Gastrocnemius medialis (tissue), 4 donors: ENCODE measurements around the gene BCKDK. TPM values are rescaled to one million over a fixed set of nuclear protein-coding genes. Genes with fewer than 3 reads are reported as not detected.
A peak's percentile ranks its signal among the peaks of the same experiment; 100 is the strongest.

Source experiments
- ATAC-seq, 2 donors: fragments of 150-250 bp; one replicate each; pipeline ENCODE4 v1.9.1; 2016
- DNase-seq, 2 donors: peaks; one replicate each; pipeline ENCODE4 v3.0.0-alpha.2; 2019
- H3K27ac ChIP-seq, 4 donors: fragments of 200-600 bp; sonication (generic); 1 replicate in 1 of 4; 2 replicates in 3 of 4; pipeline ENCODE4 v1.5.1; 2016 to 2018; ENCODE audit warnings: mild to moderate bottlenecking in 2 of 4, moderate library complexity in 1 of 4
- H3K27me3 ChIP-seq, 3 donors: fragments of 200-600 bp; sonication (generic) in 2 of 3; 1 replicate in 1 of 3; 2 replicates in 2 of 3; pipeline versions ENCODE4 v1.5.1 to v1.6.0; 2016 to 2019; ENCODE audit warnings: mild to moderate bottlenecking in 1 of 3, moderate library complexity in 1 of 3
- H3K36me3 ChIP-seq, 2 donors: fragments of 200-600 bp; sonication (generic) in 1 of 2; one replicate each; pipeline ENCODE4 v1.5.1; 2017 to 2018
- H3K4me1 ChIP-seq, 2 donors: fragments of 200-600 bp; sonication (generic) in 1 of 2; one replicate each; pipeline ENCODE4 v1.5.1; 2016 to 2017; ENCODE audit warnings: mild to moderate bottlenecking in 2 of 2
- H3K4me3 ChIP-seq, 4 donors: fragments of 200-600 bp; sonication (generic) in 3 of 4; 1 replicate in 1 of 4; 2 replicates in 3 of 4; pipeline ENCODE4 v1.5.1; 2016 to 2019; ENCODE audit warnings: mild to moderate bottlenecking in 2 of 4
- H3K9me3 ChIP-seq, 3 donors: fragments of 200-600 bp; sonication (generic) in 2 of 3; 1 replicate in 1 of 3; 2 replicates in 2 of 3; pipeline ENCODE4 v1.5.1; 2016 to 2019
- CTCF ChIP-seq, 5 experiments: fragments of 450-650 bp in 3 of 5; fragments of 200-600 bp in 2 of 5; sonication (generic) in 2 of 5; IDR thresholded peaks in 4 of 5; conservative IDR thresholded peaks in 1 of 5; 1 replicate in 4 of 5; 2 replicates in 1 of 5; pipeline ENCODE4 v1.5.1; 2016 to 2019; ENCODE audit warnings: antibody characterized with exemption in 5 of 5, mild to moderate bottlenecking in 3 of 5, moderate library complexity in 3 of 5
- POLR2A ChIP-seq, 2 donors: fragments of 450-650 bp; IDR thresholded peaks; one replicate each; pipeline ENCODE4 v1.6.1; 2017; ENCODE audit warnings: antibody characterized with exemption in 2 of 2, mild to moderate bottlenecking in 2 of 2, moderate library complexity in 2 of 2
- in situ Hi-C, 4 donors: fragments of 200-750 bp; cut with MboI; loops; one replicate each; pipeline versions ENCODE4 v1.15.0 to v1.8.0; 2017; ENCODE audit warnings: low sequenced_read_pairs in 4 of 4
- intact Hi-C: fragments of 100-400 bp; cut with DNase I; formaldehyde crosslinking; loops from one replicate; pipeline ENCODE4 v1.15.1; 2023; ENCODE audit warnings: low total_unique reads
- total RNA-seq, 4 donors: library from RNA; depleted of rRNA; stranded (reverse); fragments of >200 nt; gene quantifications; one replicate each; pipeline versions ENCODE4 v1.1.0 to v1.2.3, GENCODE V29; 2016

The BCKDK gene
- total RNA-seq, 4 donors from 2014 or later, result 24.7 to 68.9 (median 50.9) TPM

- H3K4me3 ChIP-seq, result peak overlapping the region in 1 of 4 donors; percentile 98
- H3K9me3 ChIP-seq, result no peaks in the 10 kb centered on the region
- peak overlapping the region; percentile 85 to 100 (median 97) for H3K27ac ChIP-seq
- ATAC-seq (no peak), DNase-seq (no peak)
- no peaks in the 10 kb centered on the region for H3K27me3 ChIP-seq
- intact Hi-C loops, result loop anchor here (5.0 kb wide), 1 partner anchor 350 kb away; the partner anchor contains the start of gene ARMC5
- in situ Hi-C loops, result loop anchor here in 1 of 4 donors (10.0 kb wide), 1 partner anchor 337 kb away; the partner anchor contains the start of gene ZNF843
- TF ChIP-seq CTCF (IDR thresholded peaks at IDR 0.05 in 4 of 5, conservative IDR thresholded peaks at IDR 0.05 in 1 of 5) (no peak), POLR2A (IDR thresholded peaks at IDR 0.05) (no peak)
- H3K36me3 ChIP-seq, result peaks cover 0 to 31% of the 10 kb centered on the region in 2 donors
- H3K4me1 ChIP-seq, result peaks cover 28 to 35% of the 10 kb centered on the region in 2 donors
Measured at GRCh38 chr16:31107465-31107867, 720 bp upstream of the BCKDK start.

GRCh38 chr16:31108794-31109558 lies 790 bp downstream of the BCKDK start:
- H3K4me3 ChIP-seq, result peak overlapping the region; percentile 74 to 98 (median 92)
- intact Hi-C loops, result loop anchor here (5.0 kb wide), 1 partner anchor 348 kb away; the partner anchor contains the start of gene ARMC5
- no peak for ATAC-seq
- no peak for DNase-seq
- TF ChIP-seq CTCF (IDR thresholded peaks at IDR 0.05 in 4 of 5, conservative IDR thresholded peaks at IDR 0.05 in 1 of 5) (no peak), POLR2A (IDR thresholded peaks at IDR 0.05) (no peak)
- H3K9me3 ChIP-seq, result no peaks in the 10 kb centered on the region
- H3K27me3 ChIP-seq, result no peaks in the 10 kb centered on the region
- H3K36me3 ChIP-seq, result peaks cover 0 to 31% of the 10 kb centered on the region in 2 donors
- H3K27ac ChIP-seq, result peak overlapping the region; percentile 85 to 100 (median 97)
- in situ Hi-C loops, result loop anchor here in 1 of 4 donors (10.0 kb wide), 1 partner anchor 336 kb away; the partner anchor contains the start of gene ZNF843
- peaks cover 42 to 50% of the 10 kb centered on the region in 2 donors for H3K4me1 ChIP-seq

- TF ChIP-seq POLR2A (IDR thresholded peaks at IDR 0.05), result no peak
- TF ChIP-seq CTCF (IDR thresholded peaks at IDR 0.05 in 4 of 5, conservative IDR thresholded peaks at IDR 0.05 in 1 of 5), result no peak
- no peak for ATAC-seq
- H3K4me1 ChIP-seq, result peaks cover 42 to 50% of the 10 kb centered on the region in 2 donors
Measured at GRCh38 chr16:31109622-31110021, 1.4 kb downstream of the BCKDK start.

GRCh38 chr16:31110106-31111034 lies 2.2 kb downstream of the BCKDK start:
- Histone ChIP-seq H3K36me3 (peaks cover 0 to 31% of the 10 kb centered on the region in 2 donors), H3K4me1 (peaks cover 42 to 50% of the 10 kb centered on the region in 2 donors)

More at GRCh38 chr16:31109622-31110021, 1.4 kb downstream of the BCKDK start:
- H3K27me3 ChIP-seq, result no peaks in the 10 kb centered on the region
- peaks cover 0 to 31% of the 10 kb centered on the region in 2 donors for H3K36me3 ChIP-seq
- peak overlapping the region; percentile 85 to 100 (median 97) for H3K27ac ChIP-seq
- no peak for DNase-seq
- peak overlapping the region in 1 of 4 donors; percentile 74 for H3K4me3 ChIP-seq
- no peaks in the 10 kb centered on the region for H3K9me3 ChIP-seq
- intact Hi-C loops (loop anchor here (5.0 kb wide), 1 partner anchor 348 kb away; the partner anchor contains the start of gene ARMC5), in situ Hi-C loops (loop anchor here in 1 of 4 donors (10.0 kb wide), 1 partner anchor 335 kb away; the partner anchor contains the start of gene ZNF843)

More at GRCh38 chr16:31110106-31111034, 2.2 kb downstream of the BCKDK start:
- TF ChIP-seq CTCF (IDR thresholded peaks at IDR 0.05 in 4 of 5, conservative IDR thresholded peaks at IDR 0.05 in 1 of 5), result no peak
- TF ChIP-seq POLR2A (IDR thresholded peaks at IDR 0.05), result no peak
- Histone ChIP-seq H3K4me3 (no peak overlapping the region), H3K27me3 (no peaks in the 10 kb centered on the region), H3K27ac (peak overlapping the region; percentile 85 to 100 (median 97)), H3K9me3 (no peaks in the 10 kb centered on the region)
- DNase-seq (peak in 1 of 2 donors; percentile 40), ATAC-seq (no peak)
- in situ Hi-C loops, result no loop called here
- intact Hi-C loops, result no loop called here
